Hepatocyte (in vitro differentiated cells): Measurements from ENCODE around the gene PLCH2. TPM values are rescaled to one million over a fixed set of nuclear protein-coding genes. Genes with fewer than 3 reads are reported as not detected.

ENCODE experiments used
- DNase-seq: peaks from one replicate; pipeline ENCODE4 v3.0.0-alpha.2; 2016; ENCODE audit warnings: low spot score
- H2AFZ ChIP-seq: fragments of 200-600 bp; sonication (generic); 2 replicates; pipeline ENCODE4 v1.6.0; 2016; ENCODE audit warnings: antibody characterized with exemption, mild to moderate bottlenecking
- H3K27ac ChIP-seq: fragments of 200-600 bp; sonication (generic); 2 replicates; pipeline ENCODE4 v1.5.1; 2016; ENCODE audit warnings: mild to moderate bottlenecking
- H3K27me3 ChIP-seq: fragments of 200-600 bp; sonication (generic); 2 replicates; pipeline ENCODE4 v1.6.1; 2016
- H3K36me3 ChIP-seq: fragments of 200-600 bp; sonication (generic); replicated peaks from 2 replicates; pipeline ENCODE4 v1.5.1; 2016; ENCODE audit warnings: low read depth; ENCODE audit not compliant: insufficient read depth
- H3K4me1 ChIP-seq: fragments of 200-600 bp; sonication (generic); 2 replicates; pipeline ENCODE4 v1.5.1; 2016; ENCODE audit warnings: mild to moderate bottlenecking, moderate library complexity; ENCODE audit not compliant: insufficient read depth
- H3K4me2 ChIP-seq: fragments of 200-600 bp; sonication (generic); 2 replicates; pipeline ENCODE4 v1.6.0; 2016
- H3K4me3 ChIP-seq: fragments of 200-600 bp; sonication (generic); 2 replicates; pipeline ENCODE4 v1.5.1; 2016; ENCODE audit warnings: mild to moderate bottlenecking
- H3K79me2 ChIP-seq: fragments of 200-600 bp; sonication (generic); 2 replicates; pipeline ENCODE4 v1.6.0; 2017; ENCODE audit warnings: mild to moderate bottlenecking
- H3K9me2 ChIP-seq: fragments of 200-600 bp; sonication (generic); replicated peaks from 2 replicates; pipeline ENCODE4 v1.6.0; 2017; ENCODE audit warnings: mild to moderate bottlenecking; ENCODE audit not compliant: insufficient read depth
- H3K9me3 ChIP-seq: fragments of 200-600 bp; sonication (generic); 2 replicates; pipeline ENCODE4 v1.5.1; 2016; ENCODE audit warnings: low read depth, mild to moderate bottlenecking
- H4K20me1 ChIP-seq: fragments of 200-600 bp; sonication (generic); 2 replicates; pipeline ENCODE4 v1.6.0; 2016; ENCODE audit warnings: mild to moderate bottlenecking; ENCODE audit not compliant: insufficient read depth, poor library complexity, severe bottlenecking
- CTCF ChIP-seq: fragments of 200-600 bp; sonication (generic); IDR thresholded peaks from 2 replicates; pipeline ENCODE4 v1.5.1; 2016; ENCODE audit warnings: antibody characterized with exemption, mild to moderate bottlenecking; ENCODE audit not compliant: poor library complexity
- EZH2 ChIP-seq: fragments of 200-600 bp; sonication (generic); IDR thresholded peaks from 2 replicates; pipeline ENCODE4 v1.6.1; 2016; ENCODE audit warnings: antibody characterized with exemption, mild to moderate bottlenecking, borderline replicate concordance
- EZH2phosphoT487 ChIP-seq: fragments of 200-600 bp; sonication (generic); IDR thresholded peaks from one replicate; pipeline ENCODE4 v1.6.1; 2018; ENCODE audit warnings: antibody characterized with exemption, mild to moderate bottlenecking, low read depth, moderate library complexity; ENCODE audit not compliant: unreplicated experiment, severe bottlenecking
- WGBS: methylation state at CpG from one replicate; pipeline ENCODE4 v1.1.6; 2016; ENCODE audit warnings: low lambda C conversion rate; ENCODE audit errors: missing lambda C conversion rate; 5-methylcytosine and 5-hydroxymethylcytosine counted together
- polyA plus RNA-seq: library from polyadenylated mRNA; unstranded; fragments of >200 nt; fragmentation: Nextera tagmentation; extraction: Ambion mirVana; gene quantifications from 2 replicates; pipeline ENCODE4 v1.2.1, GENCODE V29; 2016
- total RNA-seq: library from RNA; depleted of rRNA; stranded (reverse); fragments of >200 nt; gene quantifications from 2 replicates; pipeline ENCODE4 v1.2.3, GENCODE V29; 2014

Gene PLCH2
- total and polyA plus RNA-seq, 2 experiments from 2014 or later: 1.3 to 3.4 TPM

GRCh38 chr1:2506007-2506860 lies 30.1 kb downstream of the PLCH2 start:
- H3K27me3 ChIP-seq: no peaks in the 10 kb centered on the region
- WGBS: 89% methylated on average over 24 of the region's 30 CpGs

GRCh38 chr1:2506901-2507565 lies 30.9 kb downstream of the PLCH2 start:
- no peaks in the 10 kb centered on the region for H3K79me2 ChIP-seq
- H3K4me1 ChIP-seq: peaks cover 7% of the 10 kb centered on the region
- H3K4me3 ChIP-seq: no peak overlapping the region
- TF ChIP-seq EZH2phosphoT487 (no peak), EZH2 (no peak), CTCF (no peak)
- no peak overlapping the region for H2AFZ ChIP-seq
- no peak for DNase-seq
- WGBS: 64% methylated on average over 15 of the region's 15 CpGs
- no peaks in the 10 kb centered on the region for H4K20me1 ChIP-seq
- H3K9me3 ChIP-seq: no peaks in the 10 kb centered on the region
- no peak overlapping the region for H3K27ac ChIP-seq
- no peaks in the 10 kb centered on the region for H3K9me2 ChIP-seq
- H3K36me3 ChIP-seq: no peaks in the 10 kb centered on the region
- H3K4me2 ChIP-seq: no peak overlapping the region
- H3K27me3 ChIP-seq: no peaks in the 10 kb centered on the region

More at GRCh38 chr1:2506007-2506860, 30.1 kb downstream of the PLCH2 start:
- H2AFZ ChIP-seq: no peak overlapping the region
- no peaks in the 10 kb centered on the region for H4K20me1 ChIP-seq
- no peak for DNase-seq
- H3K4me2 ChIP-seq: no peak overlapping the region
- H3K4me3 ChIP-seq: no peak overlapping the region
- H3K4me1 ChIP-seq: peaks cover 7% of the 10 kb centered on the region
- H3K9me3 ChIP-seq: no peaks in the 10 kb centered on the region
- H3K79me2 ChIP-seq: no peaks in the 10 kb centered on the region
- H3K9me2 ChIP-seq: no peaks in the 10 kb centered on the region
- no peak for TF ChIP-seq EZH2phosphoT487
- TF ChIP-seq EZH2: no peak
- TF ChIP-seq CTCF: no peak
- no peak overlapping the region for H3K27ac ChIP-seq
- no peaks in the 10 kb centered on the region for H3K36me3 ChIP-seq

- H4K20me1 ChIP-seq: no peaks in the 10 kb centered on the region
- H3K27me3 ChIP-seq: no peaks in the 10 kb centered on the region
- no peak for TF ChIP-seq CTCF
- no peak for TF ChIP-seq EZH2
- no peak for TF ChIP-seq EZH2phosphoT487
- H3K27ac ChIP-seq: no peak overlapping the region
- H3K9me2 ChIP-seq: no peaks in the 10 kb centered on the region
- H3K9me3 ChIP-seq: no peaks in the 10 kb centered on the region
- no peak overlapping the region for H3K4me3 ChIP-seq
- no peaks in the 10 kb centered on the region for H3K36me3 ChIP-seq
- DNase-seq: no peak
- H3K4me2 ChIP-seq: no peak overlapping the region
- WGBS: 96% methylated on average over 6 of the region's 6 CpGs
- no peak overlapping the region for H2AFZ ChIP-seq
- peaks cover 7% of the 10 kb centered on the region for H3K4me1 ChIP-seq
- no peaks in the 10 kb centered on the region for H3K79me2 ChIP-seq
These were observed 31.7 kb downstream of the PLCH2 start for GRCh38 chr1:2507744-2508155.
